OCI-LY7 (cell line): ENCODE results near the gene ABCG5.

Experiments used
- EZH2phosphoT487 ChIP-seq: fragments of 200-600 bp; sonication (generic); IDR thresholded peaks from 2 replicates; pipeline ENCODE4 v1.6.1; 2018; ENCODE audit warnings: low read depth, borderline replicate concordance, mild to moderate bottlenecking, mixed run types, antibody characterized with exemption, low read length, moderate library complexity, mixed read lengths
- TF ChIP-seq, protein P1 (sequence below): fragments of 200-600 bp; sonication (generic); conservative IDR thresholded peaks from 2 replicates; pipeline ENCODE4 v1.5.1; 2014; ENCODE audit warnings: mild to moderate bottlenecking, antibody characterized with exemption, low read length, moderate library complexity, mixed read lengths

DNA sequence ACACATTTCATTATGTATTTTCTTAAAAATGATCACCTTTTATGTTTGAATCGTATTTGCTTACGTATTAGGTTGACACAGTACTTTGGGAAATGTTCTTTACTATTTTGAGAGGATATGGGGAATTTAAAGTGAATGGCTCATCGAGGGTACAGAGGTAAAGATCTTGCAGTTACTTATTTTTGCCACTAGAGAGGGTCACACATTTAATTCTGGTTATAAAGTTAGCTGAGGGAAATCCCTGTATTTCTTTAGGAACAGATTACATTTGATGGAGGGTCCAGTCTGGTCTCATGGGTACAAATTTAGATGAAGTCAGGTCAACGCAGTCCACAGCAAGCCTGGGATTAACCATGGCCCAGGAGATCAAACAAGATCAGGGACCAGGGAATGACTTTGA lies 40.3 kb downstream of the ABCG5 start:
- TF ChIP-seq, protein P1, sequence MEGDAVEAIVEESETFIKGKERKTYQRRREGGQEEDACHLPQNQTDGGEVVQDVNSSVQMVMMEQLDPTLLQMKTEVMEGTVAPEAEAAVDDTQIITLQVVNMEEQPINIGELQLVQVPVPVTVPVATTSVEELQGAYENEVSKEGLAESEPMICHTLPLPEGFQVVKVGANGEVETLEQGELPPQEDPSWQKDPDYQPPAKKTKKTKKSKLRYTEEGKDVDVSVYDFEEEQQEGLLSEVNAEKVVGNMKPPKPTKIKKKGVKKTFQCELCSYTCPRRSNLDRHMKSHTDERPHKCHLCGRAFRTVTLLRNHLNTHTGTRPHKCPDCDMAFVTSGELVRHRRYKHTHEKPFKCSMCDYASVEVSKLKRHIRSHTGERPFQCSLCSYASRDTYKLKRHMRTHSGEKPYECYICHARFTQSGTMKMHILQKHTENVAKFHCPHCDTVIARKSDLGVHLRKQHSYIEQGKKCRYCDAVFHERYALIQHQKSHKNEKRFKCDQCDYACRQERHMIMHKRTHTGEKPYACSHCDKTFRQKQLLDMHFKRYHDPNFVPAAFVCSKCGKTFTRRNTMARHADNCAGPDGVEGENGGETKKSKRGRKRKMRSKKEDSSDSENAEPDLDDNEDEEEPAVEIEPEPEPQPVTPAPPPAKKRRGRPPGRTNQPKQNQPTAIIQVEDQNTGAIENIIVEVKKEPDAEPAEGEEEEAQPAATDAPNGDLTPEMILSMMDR: peak; percentile 68
- no peak for TF ChIP-seq EZH2phosphoT487
